PC-3 (cell line): ENCODE data around the gene WDR59. TPM values are rescaled to one million over a fixed set of nuclear protein-coding genes. Genes with fewer than 3 reads are reported as not detected.

Experiments
- ATAC-seq: fragments of 200-7000 bp; cut with Tn5 transposase; 2 replicates; pipeline ENCODE4 v1.9.1; 2020; ENCODE audit warnings: mild to moderate bottlenecking, moderate library complexity
- BruUV-seq: library from RNA; stranded (reverse); fragments of 400-500 nt; replicated peaks from 2 replicates; lab custom pipeline; 2021; lab: Mats Ljungman, UMichigan
- CTCF ChIA-PET: fragments of 300-600 bp; sonication (Branson Sonifier 250); formaldehyde crosslinking; loops from one replicate; lab custom pipeline; 2022; ENCODE audit warnings: antibody characterized with exemption; lab: Charles Lee
- POLR2A ChIA-PET: fragments of 300-600 bp; sonication (Branson Sonifier 250); formaldehyde crosslinking; loops from one replicate; lab custom pipeline; 2022; ENCODE audit warnings: antibody characterized with exemption; ENCODE audit not compliant: unreplicated experiment; lab: Charles Lee
- DNase-seq: peaks from one replicate; pipeline ENCODE4 v3.0.0-alpha.2; 2015
- H2AFZ ChIP-seq: fragments of 300-600 bp; sonication (generic); 2 replicates; pipeline ENCODE4 v1.6.0; 2016; ENCODE audit warnings: antibody characterized with exemption, low read length
- H3F3A ChIP-seq: fragments of 300-600 bp; sonication (generic); one replicate; pipeline ENCODE4 v1.6.0; 2017; ENCODE audit warnings: antibody characterized with exemption, low read length, control low read depth, mild to moderate bottlenecking; ENCODE audit not compliant: unreplicated experiment
- H3K27ac ChIP-seq: fragments of 300-600 bp; sonication (generic); 2 replicates; pipeline ENCODE4 v1.5.1; 2016; ENCODE audit warnings: mild to moderate bottlenecking, low read length
- H3K27me3 ChIP-seq: fragments of 300-600 bp; sonication (generic); 2 replicates; pipeline ENCODE4 v1.6.1; 2016; ENCODE audit warnings: low read length, mixed read lengths
- H3K36me3 ChIP-seq: fragments of 300-600 bp; sonication (generic); 2 replicates; pipeline ENCODE4 v1.6.1; 2016; ENCODE audit warnings: low read depth, mixed run types, low read length, mixed read lengths
- H3K4me1 ChIP-seq: fragments of 300-600 bp; sonication (generic); 2 replicates; pipeline ENCODE4 v1.5.1; 2016; ENCODE audit warnings: low read length; ENCODE audit not compliant: insufficient read depth
- H3K4me2 ChIP-seq: fragments of 300-600 bp; sonication (generic); 2 replicates; pipeline ENCODE4 v1.6.0; 2016; ENCODE audit warnings: low read length
- H3K4me3 ChIP-seq: fragments of 300-600 bp; sonication (generic); 2 replicates; pipeline ENCODE4 v1.5.1; 2016; ENCODE audit warnings: mild to moderate bottlenecking, low read length, mixed read lengths
- H3K79me2 ChIP-seq: fragments of 300-600 bp; sonication (generic); 2 replicates; pipeline ENCODE4 v1.6.1; 2017; ENCODE audit warnings: low read length, mixed read lengths
- H3K9ac ChIP-seq: fragments of 300-600 bp; sonication (generic); 2 replicates; pipeline ENCODE4 v1.6.0; 2016; ENCODE audit warnings: mild to moderate bottlenecking, low read length
- H3K9me2 ChIP-seq: fragments of 300-600 bp; sonication (generic); replicated peaks from 2 replicates; pipeline ENCODE4 v1.6.1; 2016; ENCODE audit warnings: mixed run types, low read length, mixed read lengths
- H3K9me3 ChIP-seq: fragments of 300-600 bp; sonication (generic); 2 replicates; pipeline ENCODE4 v1.6.1; 2016; ENCODE audit warnings: low read length, mixed read lengths
- H4K20me1 ChIP-seq: fragments of 300-600 bp; sonication (generic); 2 replicates; pipeline ENCODE4 v1.6.1; 2016; ENCODE audit warnings: low read length, mixed read lengths
- EZH2 ChIP-seq: fragments of 300-600 bp; sonication (generic); IDR thresholded peaks from one replicate; pipeline ENCODE4 v1.6.1; 2017; ENCODE audit warnings: antibody characterized with exemption, mild to moderate bottlenecking, low read length; ENCODE audit not compliant: unreplicated experiment
- EZH2phosphoT487 ChIP-seq: fragments of 300-600 bp; sonication (generic); IDR thresholded peaks from 2 replicates; pipeline ENCODE4 v1.6.1; 2018; ENCODE audit warnings: mild to moderate bottlenecking, antibody characterized with exemption, low read length, borderline replicate concordance
- intact Hi-C: fragments of 100-400 bp; cut with micrococcal nuclease; formaldehyde crosslinking; loops from 2 replicates; pipeline ENCODE4 v1.9.0; 2023
- total RNA-seq: library from RNA; depleted of rRNA; stranded (reverse); fragments of >200 nt; gene quantifications from 2 replicates; pipeline ENCODE4 v1.2.3, GENCODE V29; 2014
- TF ChIP-seq, protein P1 (sequence below): fragments of 300-600 bp; sonication (generic); conservative IDR thresholded peaks from 2 replicates; pipeline ENCODE4 v1.5.1; 2017; ENCODE audit warnings: antibody characterized with exemption, low read depth, mild to moderate bottlenecking, low read length

The WDR59 gene
- total RNA-seq, 1 experiment from 2014 or later: 11.8 TPM

DNA sequence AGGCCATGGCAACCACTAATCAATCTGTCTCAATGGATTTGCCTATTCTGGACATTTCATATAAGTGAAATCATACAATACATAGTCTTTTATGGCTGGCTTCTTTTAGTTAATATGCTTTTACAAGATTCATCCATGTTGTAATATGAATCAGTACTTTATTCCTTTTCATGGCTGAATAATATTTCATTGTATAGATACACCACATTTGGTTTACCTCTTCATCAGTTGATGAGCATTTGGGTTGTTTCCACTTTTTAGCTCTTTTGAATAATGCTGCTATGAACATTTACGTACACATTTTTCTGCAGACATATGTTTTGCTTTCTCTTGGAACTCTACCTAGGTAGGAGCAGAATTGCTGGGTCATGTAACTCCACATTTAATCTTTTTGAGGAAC, 11.1 kb upstream of the WDR59 start:
- peaks cover 18% of the 10 kb centered on the region for H3K79me2 ChIP-seq
- no peak for DNase-seq
- H3K36me3 ChIP-seq: no peaks in the 10 kb centered on the region
- no TSS peak for BruUV-seq
- ATAC-seq: no peak
- H3K4me2 ChIP-seq: no peak overlapping the region
- ChIA-PET CTCF (no interaction called here), POLR2A (no interaction called here)
- intact Hi-C loops: no loop called here
- H3K27me3 ChIP-seq: no peaks in the 10 kb centered on the region
- H3K27ac ChIP-seq: no peak overlapping the region
- no peaks in the 10 kb centered on the region for H3K9me2 ChIP-seq
- H3K9ac ChIP-seq: no peak overlapping the region
- peaks cover 13% of the 10 kb centered on the region for H4K20me1 ChIP-seq
- no peak overlapping the region for H3K4me3 ChIP-seq
- no peaks in the 10 kb centered on the region for H3F3A ChIP-seq
- no peaks in the 10 kb centered on the region for H3K9me3 ChIP-seq
- TF ChIP-seq EZH2 (no peak), EZH2phosphoT487 (no peak)
- TF ChIP-seq, protein P1, sequence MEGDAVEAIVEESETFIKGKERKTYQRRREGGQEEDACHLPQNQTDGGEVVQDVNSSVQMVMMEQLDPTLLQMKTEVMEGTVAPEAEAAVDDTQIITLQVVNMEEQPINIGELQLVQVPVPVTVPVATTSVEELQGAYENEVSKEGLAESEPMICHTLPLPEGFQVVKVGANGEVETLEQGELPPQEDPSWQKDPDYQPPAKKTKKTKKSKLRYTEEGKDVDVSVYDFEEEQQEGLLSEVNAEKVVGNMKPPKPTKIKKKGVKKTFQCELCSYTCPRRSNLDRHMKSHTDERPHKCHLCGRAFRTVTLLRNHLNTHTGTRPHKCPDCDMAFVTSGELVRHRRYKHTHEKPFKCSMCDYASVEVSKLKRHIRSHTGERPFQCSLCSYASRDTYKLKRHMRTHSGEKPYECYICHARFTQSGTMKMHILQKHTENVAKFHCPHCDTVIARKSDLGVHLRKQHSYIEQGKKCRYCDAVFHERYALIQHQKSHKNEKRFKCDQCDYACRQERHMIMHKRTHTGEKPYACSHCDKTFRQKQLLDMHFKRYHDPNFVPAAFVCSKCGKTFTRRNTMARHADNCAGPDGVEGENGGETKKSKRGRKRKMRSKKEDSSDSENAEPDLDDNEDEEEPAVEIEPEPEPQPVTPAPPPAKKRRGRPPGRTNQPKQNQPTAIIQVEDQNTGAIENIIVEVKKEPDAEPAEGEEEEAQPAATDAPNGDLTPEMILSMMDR: no peak
- peaks cover 16% of the 10 kb centered on the region for H3K4me1 ChIP-seq
- no peak overlapping the region for H2AFZ ChIP-seq

DNA sequence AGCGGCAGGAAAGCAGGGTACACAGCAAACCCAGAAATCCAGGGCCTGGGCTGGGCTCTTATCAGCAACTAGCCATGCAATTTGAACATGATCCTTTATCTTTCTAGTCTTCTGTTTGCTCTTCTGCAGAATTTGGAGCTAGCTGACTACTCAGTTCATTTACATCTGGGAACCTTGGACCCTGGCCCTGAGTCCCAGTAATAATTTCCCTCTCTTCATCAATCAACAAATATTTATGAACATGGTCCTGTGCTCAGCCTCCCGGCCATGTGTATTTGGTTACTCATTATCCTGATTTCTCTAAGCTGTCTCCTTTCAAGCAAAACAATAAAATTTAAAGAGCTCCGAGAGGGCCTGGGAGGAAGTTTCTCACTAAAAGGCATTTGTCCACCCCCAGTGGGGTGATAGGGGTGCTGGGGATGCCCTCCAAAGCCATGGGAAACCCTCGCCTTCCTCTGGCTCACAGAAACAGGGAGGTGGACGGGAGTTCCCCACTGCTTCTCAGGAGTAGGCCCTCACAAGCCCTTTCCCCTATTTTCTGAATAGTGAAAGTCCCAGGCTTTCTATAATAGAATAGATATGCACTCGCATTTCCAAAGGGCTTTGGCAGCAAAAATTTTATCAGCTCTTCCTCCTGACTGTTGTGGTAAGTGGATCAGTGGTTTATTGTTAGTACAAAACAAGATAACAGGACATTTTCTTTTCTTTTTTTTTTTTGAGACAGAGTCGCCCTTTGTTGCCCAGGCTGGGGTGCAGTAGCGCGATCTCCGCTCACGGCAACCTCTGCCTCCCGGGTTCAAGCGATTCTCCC, 6.9 kb upstream of the WDR59 start:
- ChIA-PET CTCF (no interaction called here), POLR2A (no interaction called here)
- Histone ChIP-seq H3K9me2 (no peaks in the 10 kb centered on the region), H2AFZ (no peak overlapping the region), H3K4me2 (no peak overlapping the region), H3K4me3 (no peak overlapping the region), H3F3A (no peaks in the 10 kb centered on the region), H3K79me2 (no peaks in the 10 kb centered on the region), H3K9ac (no peak overlapping the region), H3K4me1 (no peaks in the 10 kb centered on the region), H3K27me3 (no peaks in the 10 kb centered on the region), H3K27ac (no peak overlapping the region), H3K9me3 (no peaks in the 10 kb centered on the region), H4K20me1 (no peaks in the 10 kb centered on the region), H3K36me3 (no peaks in the 10 kb centered on the region)
- no TSS peak for BruUV-seq
- DNase-seq (no peak), ATAC-seq (no peak)
- intact Hi-C loops: no loop called here
- TF ChIP-seq, protein P1: no peak
- no peak for TF ChIP-seq EZH2phosphoT487
- TF ChIP-seq EZH2: no peak

DNA sequence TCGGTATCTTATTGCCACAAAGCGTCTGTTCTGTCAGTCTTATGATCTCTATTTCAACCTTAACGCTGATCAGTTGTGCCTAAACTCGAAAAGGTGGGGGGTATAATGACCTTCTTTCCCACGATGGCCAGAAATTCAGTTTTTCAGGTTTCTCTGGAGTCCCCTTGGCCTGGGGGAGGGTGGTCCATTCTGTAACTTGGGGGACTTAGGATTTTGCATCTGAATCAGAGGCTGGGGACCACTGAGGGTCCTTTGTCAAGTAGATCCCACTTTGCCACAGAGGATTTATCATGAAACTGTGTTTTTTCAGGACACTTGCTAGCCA, 6.3 kb upstream of the WDR59 start:
- H3K36me3 ChIP-seq: no peaks in the 10 kb centered on the region
- DNase-seq (no peak), ATAC-seq (no peak)
- no peaks in the 10 kb centered on the region for H3K9me2 ChIP-seq
- POLR2A ChIA-PET: no interaction called here
- H3K9ac ChIP-seq: no peak overlapping the region
- H3F3A ChIP-seq: no peaks in the 10 kb centered on the region
- H3K4me3 ChIP-seq: no peak overlapping the region
- BruUV-seq: no TSS peak
- H3K4me2 ChIP-seq: no peak overlapping the region
- H3K9me3 ChIP-seq: no peaks in the 10 kb centered on the region
- H3K79me2 ChIP-seq: no peaks in the 10 kb centered on the region
- no peak overlapping the region for H2AFZ ChIP-seq
- CTCF ChIA-PET: no interaction called here
- H3K4me1 ChIP-seq: no peaks in the 10 kb centered on the region
- no peaks in the 10 kb centered on the region for H4K20me1 ChIP-seq
- intact Hi-C loops: no loop called here
- no peaks in the 10 kb centered on the region for H3K27me3 ChIP-seq
- H3K27ac ChIP-seq: no peak overlapping the region
- TF ChIP-seq EZH2: no peak
- TF ChIP-seq, protein P1: no peak
- TF ChIP-seq EZH2phosphoT487: no peak
